ENCODE measurements around the gene BCL3.

DNA sequence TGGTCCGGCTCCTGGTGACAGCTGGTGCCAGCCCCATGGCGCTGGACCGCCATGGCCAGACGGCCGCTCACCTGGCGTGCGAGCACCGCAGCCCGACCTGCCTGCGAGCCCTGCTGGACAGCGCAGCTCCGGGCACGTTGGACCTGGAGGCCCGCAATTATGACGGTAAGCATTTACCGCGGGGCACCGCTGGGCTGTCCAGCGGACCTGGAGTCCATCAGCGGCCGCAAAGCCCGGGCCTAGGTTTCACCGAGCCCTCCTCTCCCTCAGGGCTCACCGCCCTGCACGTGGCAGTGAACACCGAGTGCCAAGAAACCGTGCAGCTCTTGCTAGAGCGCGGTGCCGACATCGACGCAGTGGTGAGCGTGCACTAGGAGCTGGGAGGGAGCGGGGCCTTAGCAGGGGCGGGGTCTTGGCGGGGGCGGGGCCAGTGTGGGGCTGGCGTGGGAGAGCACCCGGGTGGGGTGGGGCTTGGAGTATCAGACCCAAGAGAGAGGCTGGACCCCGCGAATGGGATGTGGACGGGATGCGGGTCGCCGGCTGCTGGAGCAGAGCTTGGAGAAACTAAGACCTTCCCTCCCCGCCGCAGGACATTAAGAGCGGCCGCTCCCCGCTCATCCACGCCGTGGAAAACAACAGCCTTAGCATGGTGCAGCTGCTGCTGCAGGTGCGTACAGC lies 8.7 kb downstream of the BCL3 start:
- TF ChIP-seq ZFX (IDR thresholded peaks at IDR 0.05): no peak
- TF ChIP-seq, protein P1, sequence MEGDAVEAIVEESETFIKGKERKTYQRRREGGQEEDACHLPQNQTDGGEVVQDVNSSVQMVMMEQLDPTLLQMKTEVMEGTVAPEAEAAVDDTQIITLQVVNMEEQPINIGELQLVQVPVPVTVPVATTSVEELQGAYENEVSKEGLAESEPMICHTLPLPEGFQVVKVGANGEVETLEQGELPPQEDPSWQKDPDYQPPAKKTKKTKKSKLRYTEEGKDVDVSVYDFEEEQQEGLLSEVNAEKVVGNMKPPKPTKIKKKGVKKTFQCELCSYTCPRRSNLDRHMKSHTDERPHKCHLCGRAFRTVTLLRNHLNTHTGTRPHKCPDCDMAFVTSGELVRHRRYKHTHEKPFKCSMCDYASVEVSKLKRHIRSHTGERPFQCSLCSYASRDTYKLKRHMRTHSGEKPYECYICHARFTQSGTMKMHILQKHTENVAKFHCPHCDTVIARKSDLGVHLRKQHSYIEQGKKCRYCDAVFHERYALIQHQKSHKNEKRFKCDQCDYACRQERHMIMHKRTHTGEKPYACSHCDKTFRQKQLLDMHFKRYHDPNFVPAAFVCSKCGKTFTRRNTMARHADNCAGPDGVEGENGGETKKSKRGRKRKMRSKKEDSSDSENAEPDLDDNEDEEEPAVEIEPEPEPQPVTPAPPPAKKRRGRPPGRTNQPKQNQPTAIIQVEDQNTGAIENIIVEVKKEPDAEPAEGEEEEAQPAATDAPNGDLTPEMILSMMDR (conservative IDR thresholded peaks at IDR 0.05): no peak

All from C4-2B (cell line).